DOHH2 (cell line): Measurements from ENCODE around the gene YES1.

Experiments
- EZH2phosphoT487 ChIP-seq: fragments of 200-600 bp; sonication (generic); IDR thresholded peaks from 2 replicates; pipeline ENCODE4 v1.6.1; 2017; ENCODE audit warnings: borderline replicate concordance, mild to moderate bottlenecking, antibody characterized with exemption, low read length, moderate library complexity, mixed read lengths
- TF ChIP-seq, protein P1 (sequence below): fragments of 200-600 bp; sonication (generic); IDR thresholded peaks from one replicate; pipeline ENCODE4 v1.5.1; 2014; ENCODE audit warnings: antibody characterized with exemption, mild to moderate bottlenecking, low read depth, low read length; ENCODE audit not compliant: poor library complexity, severe bottlenecking

DNA sequence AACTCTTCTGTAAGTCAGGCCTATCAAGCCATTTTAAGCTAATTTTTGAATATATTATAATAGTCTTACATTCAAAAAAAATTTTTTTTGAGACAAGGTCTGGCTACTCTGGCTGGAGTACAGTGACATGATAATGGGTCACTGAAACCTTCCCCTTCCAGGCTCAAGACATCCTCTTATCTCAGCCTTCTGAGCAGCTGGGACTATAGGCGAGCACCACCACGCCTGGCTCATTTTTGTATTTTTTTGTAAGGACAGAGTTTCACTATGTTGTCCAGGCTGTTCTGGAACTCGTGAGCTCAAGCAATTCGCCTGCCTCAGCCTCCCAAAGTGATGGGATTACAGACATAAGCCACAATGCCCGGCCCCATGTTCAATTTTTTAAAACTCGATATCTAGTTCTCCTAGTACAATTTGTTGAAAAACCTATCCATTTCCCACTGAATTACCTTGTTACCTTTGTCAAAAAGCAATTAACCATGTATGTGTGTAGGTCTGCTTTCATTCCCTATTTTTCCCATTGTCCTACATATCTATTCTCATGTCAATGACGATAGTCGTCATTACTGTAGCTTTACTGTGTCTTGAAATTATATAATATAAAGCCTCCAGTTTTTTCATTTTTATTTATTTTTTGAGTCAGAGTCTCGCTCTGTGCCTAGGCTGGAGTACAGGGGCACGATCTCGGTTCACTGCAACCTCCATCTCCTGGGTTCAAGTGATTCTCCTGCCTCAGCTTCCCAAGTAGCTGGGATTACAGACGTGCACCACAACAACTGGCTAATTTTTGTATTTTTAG is 44.8 kb downstream of the YES1 start:
- TF ChIP-seq, protein P1, sequence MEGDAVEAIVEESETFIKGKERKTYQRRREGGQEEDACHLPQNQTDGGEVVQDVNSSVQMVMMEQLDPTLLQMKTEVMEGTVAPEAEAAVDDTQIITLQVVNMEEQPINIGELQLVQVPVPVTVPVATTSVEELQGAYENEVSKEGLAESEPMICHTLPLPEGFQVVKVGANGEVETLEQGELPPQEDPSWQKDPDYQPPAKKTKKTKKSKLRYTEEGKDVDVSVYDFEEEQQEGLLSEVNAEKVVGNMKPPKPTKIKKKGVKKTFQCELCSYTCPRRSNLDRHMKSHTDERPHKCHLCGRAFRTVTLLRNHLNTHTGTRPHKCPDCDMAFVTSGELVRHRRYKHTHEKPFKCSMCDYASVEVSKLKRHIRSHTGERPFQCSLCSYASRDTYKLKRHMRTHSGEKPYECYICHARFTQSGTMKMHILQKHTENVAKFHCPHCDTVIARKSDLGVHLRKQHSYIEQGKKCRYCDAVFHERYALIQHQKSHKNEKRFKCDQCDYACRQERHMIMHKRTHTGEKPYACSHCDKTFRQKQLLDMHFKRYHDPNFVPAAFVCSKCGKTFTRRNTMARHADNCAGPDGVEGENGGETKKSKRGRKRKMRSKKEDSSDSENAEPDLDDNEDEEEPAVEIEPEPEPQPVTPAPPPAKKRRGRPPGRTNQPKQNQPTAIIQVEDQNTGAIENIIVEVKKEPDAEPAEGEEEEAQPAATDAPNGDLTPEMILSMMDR, result no peak
- TF ChIP-seq EZH2phosphoT487, result no peak
